ENCODE results near the gene NBPF26.
"Not testable (repeated sequence)": the region's sequence is repeated elsewhere in the genome, so short reads cannot be mapped to it uniquely, and the experiment has no call there.

The NBPF26 gene

DNA sequence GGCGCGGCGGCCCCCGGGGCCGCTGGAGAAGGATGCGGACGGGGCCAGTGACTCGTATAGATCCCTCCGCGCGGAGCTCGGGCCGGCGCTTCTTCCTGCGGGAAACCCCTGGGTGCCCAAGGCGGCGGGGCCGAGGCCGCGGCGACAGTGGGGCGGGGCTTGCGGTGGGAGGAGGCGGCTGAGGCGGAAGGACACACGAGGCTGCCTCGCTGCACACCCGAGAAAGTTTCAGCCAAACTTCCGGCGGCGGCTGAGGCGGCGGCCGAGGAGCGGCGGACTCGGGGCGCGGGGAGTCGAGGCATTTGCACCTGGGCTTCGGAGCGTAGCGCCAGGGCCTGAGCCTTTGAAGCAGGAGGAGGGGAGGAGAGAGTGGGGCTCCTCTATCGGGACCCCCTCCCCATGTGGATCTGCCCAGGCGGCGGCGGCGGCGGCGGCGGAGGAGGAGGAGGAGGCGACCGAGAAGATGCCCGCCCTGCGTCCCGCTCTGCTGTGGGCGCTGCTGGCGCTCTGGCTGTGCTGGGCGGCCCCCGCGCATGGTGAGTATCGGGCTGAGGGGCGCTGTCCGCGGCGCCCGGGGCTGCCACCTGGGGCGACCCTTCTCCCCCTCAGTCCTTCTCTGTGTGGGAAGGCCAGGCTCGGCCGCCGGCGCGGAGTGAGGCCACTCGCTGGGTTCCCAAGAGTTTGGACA lies at the start of gene NBPF26:
Gene NBPF26, plus strand, starts transcription at position 231 of the 688 bp plus-strand sequence.
- peak; percentile 87 for DNase-seq

DNA sequence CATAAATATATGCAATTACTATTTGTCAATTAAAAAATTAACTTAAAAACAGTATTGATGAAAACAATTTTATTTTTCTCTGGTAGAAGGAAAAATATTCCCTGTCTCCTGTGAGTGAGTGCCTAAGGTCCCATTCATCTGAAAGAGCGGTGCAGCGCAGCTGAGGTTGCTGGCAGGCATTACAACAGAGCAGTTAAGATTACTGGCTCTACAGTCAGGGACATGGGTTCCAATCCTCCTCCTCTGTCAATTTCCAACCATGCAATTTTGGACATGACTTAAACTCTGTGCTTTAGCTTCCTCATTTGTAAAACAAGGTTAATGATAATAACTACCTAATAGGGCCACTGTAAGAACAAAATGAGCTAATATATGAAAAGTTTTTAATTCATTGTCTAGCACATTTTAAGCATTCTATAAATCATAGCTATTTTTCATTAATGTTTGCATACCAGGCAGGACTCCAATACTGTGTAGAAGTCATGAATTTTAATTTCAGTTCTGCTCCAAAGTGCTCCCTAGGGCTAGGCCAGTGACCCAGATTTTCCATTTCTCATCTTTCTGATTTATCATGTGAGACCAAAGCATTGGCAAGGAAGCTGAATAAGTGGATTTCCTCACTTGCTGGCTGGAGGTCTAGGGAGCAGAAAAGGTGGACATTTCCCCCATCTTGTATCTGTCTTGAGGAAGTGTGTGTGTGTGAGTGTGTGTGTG lies 43.5 kb upstream of the NBPF26 start:
- DNase-seq = not testable (repeated sequence)

DNA sequence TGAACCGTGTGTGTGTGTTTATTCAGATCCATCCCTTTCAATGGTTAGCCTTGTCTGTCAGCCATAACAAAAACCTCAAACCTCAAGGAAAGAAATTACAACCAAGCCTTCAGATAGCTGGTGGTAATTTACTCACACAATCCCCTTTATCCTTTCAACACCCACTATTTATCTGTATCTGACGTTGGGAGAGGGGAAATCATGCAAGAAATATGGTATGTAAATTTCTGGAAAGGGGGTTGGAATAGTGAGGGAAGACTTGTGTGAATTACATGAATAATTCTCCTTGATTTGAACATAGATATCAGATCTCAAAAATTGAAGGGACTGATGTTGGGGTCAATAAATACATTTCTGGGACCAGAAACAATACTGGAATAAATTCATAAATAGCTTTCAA lies 42.8 kb upstream of the NBPF26 start:
- DNase-seq = not testable (repeated sequence)

DNA sequence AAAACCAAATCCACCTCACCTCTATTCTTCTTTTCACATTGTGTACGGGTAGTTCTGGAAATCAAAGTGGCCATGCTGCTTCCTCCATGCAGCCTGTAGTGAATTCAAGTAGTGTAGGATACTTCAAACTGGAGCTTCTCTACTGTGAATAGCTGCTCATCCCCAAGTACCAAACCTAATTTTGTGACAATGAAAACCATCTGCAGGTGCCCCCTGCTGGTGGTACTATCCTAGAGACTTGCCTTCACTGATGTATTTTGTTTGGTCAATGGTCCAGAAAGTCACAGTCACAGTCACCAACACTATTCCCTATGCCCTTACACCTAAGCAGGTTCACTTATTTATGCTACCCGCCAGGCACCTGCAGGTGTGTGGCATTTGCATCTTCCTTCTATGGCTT lies 39.3 kb upstream of the NBPF26 start:
- not testable (repeated sequence) for DNase-seq

DNA sequence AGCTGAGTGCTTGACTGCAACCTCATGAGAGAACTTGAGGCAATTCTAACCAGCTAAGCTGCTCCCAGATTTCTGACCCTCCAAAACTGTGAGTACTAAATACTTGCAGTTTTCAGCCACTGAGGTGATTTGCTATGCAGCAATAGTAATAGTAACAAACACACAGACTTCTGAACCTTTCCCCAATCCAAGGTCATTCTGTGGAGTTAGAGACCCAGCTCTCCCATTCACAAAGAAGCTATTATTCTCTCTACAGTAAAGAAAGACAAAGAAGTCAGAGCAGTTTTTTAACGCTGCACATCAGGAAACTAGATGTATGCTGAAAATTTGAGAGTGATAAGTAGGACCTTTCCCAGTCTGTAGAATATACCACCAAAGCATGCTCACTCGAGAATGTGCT lies 38.1 kb upstream of the NBPF26 start:
- not testable (repeated sequence) for DNase-seq

DNA sequence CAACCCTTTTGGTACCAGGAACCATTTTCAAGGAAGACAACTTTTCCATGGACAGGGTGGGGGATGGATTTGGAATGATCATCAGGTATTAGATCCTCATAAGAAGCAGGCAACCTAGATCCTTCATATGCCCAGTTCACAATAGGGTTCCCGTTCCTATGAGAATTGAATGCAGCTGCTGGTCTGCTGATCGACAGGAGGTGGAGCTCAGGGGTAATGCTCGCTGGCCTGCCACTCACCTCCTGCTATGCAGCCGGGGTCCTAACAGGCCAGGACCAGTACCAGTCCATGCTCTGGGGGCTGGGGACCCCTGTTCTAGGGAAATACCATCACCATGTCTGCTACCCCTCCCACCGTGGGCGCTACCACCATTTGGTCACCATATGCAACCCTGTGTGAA lies 36.5 kb upstream of the NBPF26 start:
- not testable (repeated sequence) for DNase-seq

DNA sequence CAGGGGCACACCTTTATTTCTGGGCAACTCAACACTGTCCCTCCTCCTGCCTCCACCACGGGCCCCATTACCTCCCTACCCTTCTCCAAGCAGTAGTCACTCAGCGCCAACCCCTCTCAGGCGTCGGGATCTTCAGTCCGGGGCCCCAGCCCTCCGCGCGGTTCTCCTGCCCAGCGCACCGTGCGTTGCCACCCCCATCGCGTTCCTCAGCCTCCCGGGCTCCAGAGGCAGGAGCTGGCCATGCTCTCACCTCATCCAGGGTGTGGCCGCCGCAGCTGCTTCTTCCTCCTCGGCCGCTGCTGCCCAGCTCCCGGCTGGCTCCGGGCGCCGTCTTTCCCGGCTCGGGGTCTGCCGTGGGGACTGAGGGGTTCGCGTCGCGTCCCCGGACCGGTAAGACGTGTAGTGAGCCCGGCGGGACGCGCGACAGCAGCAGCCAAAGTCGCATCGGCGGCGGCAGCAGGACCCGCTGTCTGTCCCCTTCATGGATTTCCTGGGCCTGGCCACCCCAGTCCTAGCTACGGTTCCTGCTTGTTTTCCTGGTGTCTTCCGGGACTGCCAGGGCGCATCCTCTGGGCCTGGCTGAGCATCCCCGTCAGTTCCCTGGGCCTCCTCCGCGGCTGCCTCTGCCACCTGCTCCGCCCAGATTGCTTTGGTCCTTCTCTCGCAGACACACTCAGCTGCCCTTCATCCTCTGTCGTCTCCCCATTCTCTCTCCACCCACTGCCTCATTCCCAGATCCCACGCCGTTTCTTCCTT lies 22.8 kb upstream of the NBPF26 start:
- DNase-seq = not testable (repeated sequence)

DNA sequence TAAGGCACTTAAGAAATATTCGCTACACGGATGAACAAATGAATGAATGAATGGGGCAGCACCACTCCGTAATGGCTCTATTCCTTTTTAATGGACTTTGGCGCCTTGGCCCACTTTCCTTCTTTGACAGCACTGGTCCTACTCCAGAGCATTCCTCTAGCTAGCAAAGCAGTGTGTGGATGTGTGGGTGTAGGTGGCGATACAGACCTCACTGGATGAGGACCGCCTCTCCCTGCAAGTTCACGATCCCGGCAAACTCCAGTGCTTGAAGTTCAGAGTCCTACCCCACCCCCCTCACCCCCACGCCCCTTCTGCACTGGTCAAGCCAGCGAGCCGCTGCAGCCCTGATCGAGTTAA lies 409 bp upstream of the NBPF26 start:
- DNase-seq = not testable (repeated sequence)

DNA sequence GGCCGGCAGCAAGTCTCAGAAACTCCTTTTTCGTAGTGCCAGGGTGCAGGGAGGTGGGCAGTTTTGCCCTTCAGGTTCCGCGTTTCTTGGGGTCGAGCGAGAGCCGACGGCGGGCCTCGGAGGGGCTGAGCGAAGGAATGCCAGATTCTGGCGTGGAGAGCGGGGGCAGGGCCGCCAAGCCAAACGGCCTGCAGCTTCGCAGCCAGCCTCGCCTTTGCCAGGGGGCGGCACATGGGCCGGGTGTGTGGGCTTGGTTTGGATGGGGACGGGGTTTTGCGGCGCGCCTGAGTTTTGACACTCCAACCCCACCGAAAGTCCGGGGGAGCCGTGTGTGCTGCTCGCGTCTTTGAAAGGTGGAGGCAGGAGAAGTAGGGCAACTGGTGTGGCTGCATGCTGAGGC lies 762 bp downstream of the NBPF26 start:
- not testable (repeated sequence) for DNase-seq

DNA sequence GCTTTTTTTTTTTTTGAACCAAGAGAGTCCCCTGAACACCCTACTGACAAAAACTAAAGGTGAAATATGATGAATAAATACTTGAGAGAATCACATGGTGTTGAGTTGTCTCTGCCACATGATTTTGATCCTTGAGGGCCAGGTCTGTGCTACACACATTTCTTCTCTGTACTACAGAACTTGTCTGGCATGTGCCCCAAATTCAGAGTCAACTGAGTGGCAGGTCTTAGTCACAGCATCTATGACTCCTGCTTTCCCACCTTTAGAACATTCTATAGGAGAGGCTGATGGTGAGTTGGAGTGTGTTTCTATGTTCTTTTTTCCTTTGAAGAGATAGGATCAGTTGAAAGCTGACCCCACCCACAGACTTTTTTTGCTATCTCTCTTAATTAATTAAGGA lies 5.1 kb downstream of the NBPF26 start:
- not testable (repeated sequence) for DNase-seq

DNA sequence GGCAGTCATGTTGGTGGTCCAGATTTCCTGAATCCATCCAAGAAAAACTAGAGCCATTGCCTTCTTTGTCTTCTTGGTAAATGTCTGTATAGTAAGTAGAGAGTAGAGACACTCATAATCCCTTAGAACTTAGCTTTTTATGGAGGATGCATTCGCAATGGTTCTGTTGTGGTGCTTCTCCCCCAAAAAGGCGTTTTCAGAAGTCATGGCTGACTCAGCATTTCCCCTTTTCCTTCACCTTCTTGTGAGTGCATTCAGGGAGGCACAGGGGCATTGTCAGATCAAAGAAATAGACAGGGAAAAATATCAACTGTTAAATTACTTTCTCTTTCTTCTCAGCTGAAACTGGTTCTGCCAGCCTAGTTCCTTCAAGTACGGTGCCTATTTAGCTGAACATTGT lies 45.3 kb downstream of the NBPF26 start:
- DNase-seq = not testable (repeated sequence)

DNA sequence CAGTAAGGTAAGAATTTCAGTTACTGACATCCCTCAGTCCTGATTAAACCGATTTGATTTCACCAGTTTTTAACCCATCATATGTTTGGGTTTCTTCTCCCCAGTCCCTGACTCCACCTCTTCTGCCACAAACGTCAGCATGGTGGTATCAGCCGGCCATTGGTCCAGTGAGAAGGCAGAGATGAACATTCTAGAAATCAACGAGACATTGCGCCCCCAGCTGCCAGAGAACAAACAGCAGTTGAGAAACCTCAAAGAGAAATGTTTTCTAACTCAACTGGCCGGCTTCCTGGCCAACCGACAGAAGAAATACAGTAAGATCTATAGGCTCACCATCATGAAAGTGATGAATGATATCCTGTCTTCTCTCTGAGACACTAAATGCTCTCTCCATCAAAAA lies 81.7 kb downstream of the NBPF26 start:
- DNase-seq = peak; percentile 1

DNA sequence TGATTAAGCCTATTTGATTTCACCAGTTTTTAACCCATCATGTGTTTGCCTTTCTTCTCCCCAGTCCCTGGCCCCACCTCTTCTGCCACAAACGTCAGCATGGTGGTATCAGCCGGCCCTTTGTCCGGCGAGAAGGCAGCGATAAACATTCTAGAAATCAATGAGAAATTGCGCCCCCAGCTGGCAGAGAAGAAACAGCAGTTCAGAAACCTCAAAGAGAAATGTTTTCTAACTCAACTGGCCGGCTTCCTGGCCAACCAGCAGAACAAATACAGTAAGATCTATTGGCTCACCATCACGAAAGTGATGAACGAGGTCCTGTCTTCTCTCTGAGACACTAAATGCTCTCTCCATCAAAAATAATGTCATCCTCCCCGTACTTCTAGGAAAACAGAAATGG lies 88.1 kb downstream of the NBPF26 start:
- DNase-seq = peak; percentile 47

DNA sequence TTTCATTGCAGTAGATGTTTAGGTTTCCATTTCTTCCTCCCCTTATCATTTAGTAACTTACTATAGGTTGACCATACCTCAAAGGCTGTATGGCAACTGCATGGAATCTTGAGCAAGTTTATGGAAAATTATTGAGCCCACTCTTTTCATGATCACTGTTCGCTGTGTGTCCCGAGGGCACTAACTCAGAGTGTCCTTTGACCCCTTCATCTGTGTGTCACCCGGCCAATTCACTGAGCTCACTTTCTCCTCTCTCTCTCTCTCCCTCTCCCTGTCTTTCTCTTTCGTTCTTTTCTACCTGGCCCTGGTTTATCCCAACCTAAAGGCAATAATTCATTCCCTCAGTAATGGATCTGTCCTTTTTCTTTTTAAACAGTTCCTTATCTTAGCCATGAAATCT lies 101.3 kb downstream of the NBPF26 start:
- DNase-seq = not testable (repeated sequence)

DNA sequence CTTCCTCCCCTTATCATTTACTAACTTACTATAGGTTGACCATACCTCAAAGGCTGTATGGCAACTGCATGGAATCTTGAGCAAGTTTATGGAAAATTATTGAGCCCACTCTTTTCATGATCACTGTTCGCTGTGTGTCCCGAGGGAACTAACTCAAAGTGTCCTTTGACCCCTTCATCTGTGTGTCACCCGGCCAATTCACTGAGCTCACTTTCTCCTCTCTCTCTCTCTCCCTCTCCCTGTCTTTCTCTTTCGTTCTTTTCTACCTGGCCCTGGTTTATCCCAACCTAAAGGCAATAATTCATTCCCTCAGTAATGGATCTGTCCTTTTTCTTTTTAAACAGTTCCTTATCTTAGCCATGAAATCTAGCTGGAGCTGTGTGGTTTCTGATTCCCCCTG lies 102.9 kb downstream of the NBPF26 start:
- not testable (repeated sequence) for DNase-seq

DNA sequence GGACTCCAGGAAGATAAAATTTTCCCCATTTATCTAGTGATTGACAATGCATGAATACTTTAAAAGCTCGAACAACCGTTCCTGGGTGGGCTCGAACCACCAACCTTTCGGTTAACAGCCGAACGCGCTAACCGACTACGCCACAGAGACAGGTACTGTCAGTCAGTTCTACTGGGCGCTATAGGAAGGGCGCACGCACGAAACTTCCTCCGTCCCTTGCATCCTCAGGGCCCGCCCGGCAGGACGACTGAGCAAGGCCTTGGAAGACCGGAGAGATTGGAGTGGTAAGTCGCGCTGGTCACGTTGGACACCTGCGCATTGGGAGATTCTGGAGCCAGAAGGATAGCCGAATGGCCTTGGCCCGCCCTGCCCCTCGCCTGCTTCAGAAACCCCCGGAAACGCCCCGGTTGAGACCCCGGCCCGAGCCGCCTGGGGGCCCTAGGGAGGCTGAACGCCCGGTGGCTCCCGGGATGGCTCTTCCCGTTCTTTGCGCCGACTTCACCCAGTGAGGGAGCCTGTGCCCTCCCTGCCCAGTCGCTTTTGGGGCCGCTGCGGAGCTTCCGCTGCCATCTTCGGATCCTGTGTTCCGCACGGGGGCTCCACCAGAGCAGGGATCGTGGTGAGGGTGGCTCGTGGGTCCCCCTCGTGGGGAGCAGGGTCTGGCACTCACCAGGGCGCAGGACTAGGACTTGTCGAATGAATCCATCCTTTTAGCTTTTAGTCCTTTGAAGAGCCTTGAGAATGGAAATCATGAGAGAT lies 120.6 kb downstream of the NBPF26 start:
- peak; percentile 82 for DNase-seq

DNA sequence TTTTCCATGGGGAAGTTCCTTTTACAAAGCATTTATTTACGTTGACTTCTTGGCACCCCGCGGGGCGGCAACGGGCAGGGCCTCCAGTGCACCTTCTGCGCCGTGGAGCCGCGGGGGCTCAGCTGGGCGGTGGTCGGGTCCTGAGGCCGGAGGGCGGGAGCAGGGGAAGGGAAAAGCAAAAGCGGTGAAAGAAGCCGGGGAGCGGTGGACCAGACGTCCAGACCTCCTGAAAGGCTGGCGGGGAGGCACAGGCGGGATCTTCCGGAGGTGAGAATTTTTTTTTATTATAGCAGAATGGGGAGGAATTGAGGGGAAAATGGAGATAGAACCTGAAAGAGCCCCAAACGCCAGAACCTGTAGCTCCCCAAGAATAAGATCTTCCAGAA lies 121.2 kb downstream of the NBPF26 start:
- DNase-seq = not testable (repeated sequence)

DNA sequence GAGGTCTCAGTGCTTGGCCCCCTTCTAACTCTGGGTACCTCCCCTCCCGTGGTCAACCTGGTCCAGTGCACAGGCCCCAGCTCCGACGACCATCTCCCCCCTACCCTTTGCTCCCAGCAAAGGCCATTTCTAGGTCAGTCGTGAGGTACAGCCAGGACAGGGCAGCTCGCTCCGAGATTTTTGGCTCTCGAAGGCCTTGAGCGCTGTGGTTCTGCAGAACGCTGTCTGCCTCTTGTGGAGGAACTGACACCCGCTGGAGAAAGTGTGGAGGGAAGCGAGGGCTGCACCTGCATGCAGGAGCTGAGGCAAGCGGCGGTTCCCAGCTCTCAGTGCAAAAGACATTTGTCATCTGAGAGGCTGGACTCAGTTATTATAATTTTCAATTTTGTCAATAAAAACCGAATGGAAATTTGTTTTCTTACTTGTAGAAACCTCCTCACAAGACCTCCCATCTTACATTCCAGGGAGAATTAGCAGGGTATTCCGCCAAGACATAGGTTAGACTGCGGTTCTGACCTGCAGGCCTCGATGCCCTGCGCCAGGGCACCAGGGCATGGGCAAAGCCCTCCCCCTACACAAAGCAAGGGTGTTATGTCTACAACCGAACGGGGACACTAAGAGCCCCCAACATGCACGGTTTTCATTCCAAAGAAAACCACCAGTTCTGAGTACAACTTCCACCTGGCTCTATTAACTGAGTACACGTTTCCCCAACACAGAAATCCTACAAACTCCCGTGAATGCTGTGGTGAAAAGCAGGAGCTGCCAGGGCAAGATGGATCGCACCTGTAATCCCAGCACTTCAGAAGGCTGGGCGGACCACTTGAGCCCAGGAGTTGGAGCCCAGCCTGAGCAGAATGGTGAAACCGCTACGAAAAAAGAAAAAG lies 125.9 kb downstream of the NBPF26 start:
- DNase-seq = not testable (repeated sequence)

DNA sequence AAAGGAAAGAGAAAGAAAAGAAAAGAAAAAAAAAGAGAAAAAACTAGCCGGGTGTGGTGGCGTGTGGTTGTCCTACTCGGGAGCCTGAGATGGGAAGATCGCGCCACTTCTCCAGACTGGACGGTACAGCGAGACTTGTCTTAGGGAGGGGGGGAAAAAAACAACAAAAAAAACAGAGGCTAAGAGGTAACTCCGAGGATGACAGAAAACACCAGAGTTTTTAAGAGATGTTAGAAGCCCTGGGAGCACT lies 126.5 kb downstream of the NBPF26 start:
- DNase-seq = peak; percentile 81

DNA sequence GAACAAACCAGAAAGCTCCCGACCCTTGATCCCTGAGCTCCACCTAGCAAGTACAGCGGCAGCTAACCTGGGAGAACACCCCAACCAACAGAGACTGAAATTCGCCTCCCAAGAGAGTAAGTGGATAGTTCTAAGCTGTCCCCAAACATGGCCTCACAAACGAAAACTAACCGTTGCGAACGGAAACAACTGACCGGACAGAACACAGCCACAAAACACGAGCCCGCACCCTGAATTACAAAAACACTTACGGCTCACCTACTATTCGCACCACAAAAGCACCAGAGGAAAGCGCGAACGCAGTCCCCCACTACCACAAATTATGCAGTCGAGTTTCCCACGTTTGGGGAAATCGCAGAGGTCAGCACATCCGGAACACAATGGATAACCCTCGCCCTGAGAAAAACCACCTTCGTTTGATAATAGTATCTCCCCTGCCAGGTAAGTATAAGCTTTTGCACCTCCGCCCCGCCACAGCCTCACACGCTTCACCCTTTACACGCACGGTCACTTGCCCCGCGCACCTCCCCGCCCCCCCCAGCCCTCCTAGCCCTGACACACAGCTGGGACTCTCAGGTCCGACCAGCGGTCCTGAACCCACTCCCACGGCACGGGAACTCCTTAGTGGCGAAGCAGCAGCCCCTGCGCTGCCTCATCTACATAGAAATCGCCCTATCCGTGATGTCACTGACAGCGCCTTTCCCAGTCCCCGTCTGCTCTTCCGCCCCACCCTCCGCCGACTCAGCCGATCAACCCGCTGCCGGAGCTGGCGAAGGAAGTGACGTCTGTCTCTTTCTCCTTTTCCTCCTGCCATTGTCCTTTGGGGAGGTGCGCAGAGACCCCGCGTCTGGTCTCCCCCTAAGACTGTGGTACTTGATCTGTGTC lies 127.0 kb downstream of the NBPF26 start:
- peak; percentile 99 for DNase-seq

DNA sequence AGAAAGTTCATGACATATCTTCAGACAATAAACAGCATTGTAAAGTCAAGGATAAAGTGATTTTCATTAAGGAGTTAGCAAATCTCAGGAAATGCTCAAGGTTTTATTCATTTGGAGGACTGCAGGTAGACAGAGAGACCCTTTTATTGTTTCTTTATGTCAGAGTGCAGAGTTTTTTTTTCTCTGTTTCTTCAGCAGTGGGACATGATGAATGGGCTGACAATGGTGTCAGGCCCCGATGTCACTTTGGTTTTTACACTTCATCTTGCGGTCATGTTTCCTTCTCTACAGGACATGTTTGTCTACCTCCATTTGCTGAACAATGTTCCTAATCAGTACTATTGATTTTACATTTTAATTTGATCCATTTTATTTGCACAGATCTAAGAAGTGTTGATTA lies 134.4 kb downstream of the NBPF26 start:
- DNase-seq = not testable (repeated sequence)
